ENCODE measurements around the gene SAMD5.

SAMD5 gene

GRCh38 chr6:147553099-147553498 lies 44.6 kb downstream of the SAMD5 start:
- Histone ChIP-seq H4K20me1 (no peaks in the 10 kb centered on the region), H3K9me3 (replicated peaks in 1 of 11) (no peaks in the 10 kb centered on the region), H3K36me3 (no peaks in the 10 kb centered on the region), H3K9ac (no peak overlapping the region), H3K27me3 (no peaks in the 10 kb centered on the region), H3K27ac (no peak overlapping the region), H3K4me3 (no peak overlapping the region), H3K4me2 (no peak overlapping the region), H3K4me1 (no peaks in the 10 kb centered on the region)
- no peak for TF ChIP-seq Cebpa-rat (IDR thresholded peaks at IDR 0.05)

GRCh38 chr6:147554281-147554680 lies 45.8 kb downstream of the SAMD5 start:
- TF ChIP-seq Cebpa-rat (IDR thresholded peaks at IDR 0.05) = no peak
- no peaks in the 10 kb centered on the region for H4K20me1 ChIP-seq
- H3K4me1 ChIP-seq = no peaks in the 10 kb centered on the region
- H3K4me3 ChIP-seq = no peak overlapping the region
- no peak overlapping the region for H3K4me2 ChIP-seq
- no peak overlapping the region for H3K9ac ChIP-seq
- no peak overlapping the region for H3K27ac ChIP-seq
- H3K36me3 ChIP-seq = no peaks in the 10 kb centered on the region
- H3K27me3 ChIP-seq = no peaks in the 10 kb centered on the region
- H3K9me3 ChIP-seq (replicated peaks in 1 of 11) = no peaks in the 10 kb centered on the region

- TF ChIP-seq Cebpa-rat (IDR thresholded peaks at IDR 0.05) = no peak
- H3K4me3 ChIP-seq = no peak overlapping the region
Observed at GRCh38 chr6:147559006-147559405, 50.5 kb downstream of the SAMD5 start.

GRCh38 chr6:147560670-147561069 lies 52.2 kb downstream of the SAMD5 start:
- H3K9ac ChIP-seq = no peak overlapping the region
- TF ChIP-seq Cebpa-rat (IDR thresholded peaks at IDR 0.05) = no peak
- H3K36me3 ChIP-seq = no peaks in the 10 kb centered on the region
- no peak overlapping the region for H3K4me3 ChIP-seq
- H4K20me1 ChIP-seq = no peaks in the 10 kb centered on the region
- H3K27ac ChIP-seq = no peak overlapping the region
- H3K4me1 ChIP-seq = peaks cover 0 to 13% (median 2%) of the 10 kb centered on the region in 10 experiments; a peak in 5 of 20 replicates
- no peaks in the 10 kb centered on the region for H3K27me3 ChIP-seq
- H3K9me3 ChIP-seq (replicated peaks in 1 of 11) = no peaks in the 10 kb centered on the region
- H3K4me2 ChIP-seq = no peak overlapping the region

More at GRCh38 chr6:147559006-147559405, 50.5 kb downstream of the SAMD5 start:
- Histone ChIP-seq H3K9me3 (replicated peaks in 1 of 11) (no peaks in the 10 kb centered on the region), H3K36me3 (no peaks in the 10 kb centered on the region), H4K20me1 (no peaks in the 10 kb centered on the region), H3K4me1 (peaks cover 0 to 13% (median 2%) of the 10 kb centered on the region in 10 experiments; a peak in 5 of 20 replicates), H3K27ac (no peak overlapping the region), H3K4me2 (no peak overlapping the region), H3K27me3 (no peaks in the 10 kb centered on the region), H3K9ac (no peak overlapping the region)

GRCh38 chr6:147561726-147562125 lies 53.2 kb downstream of the SAMD5 start:
- no peaks in the 10 kb centered on the region for H3K36me3 ChIP-seq
- no peak for TF ChIP-seq Cebpa-rat (IDR thresholded peaks at IDR 0.05)

GRCh38 chr6:147563472-147563871 lies 55.0 kb downstream of the SAMD5 start:
- no peaks in the 10 kb centered on the region for H3K27me3 ChIP-seq
- no peak overlapping the region for H3K4me3 ChIP-seq
- no peak overlapping the region for H3K4me2 ChIP-seq
- H3K27ac ChIP-seq = no peak overlapping the region
- H3K36me3 ChIP-seq = no peaks in the 10 kb centered on the region
- H3K4me1 ChIP-seq = peaks cover 0 to 17% (median 12%) of the 10 kb centered on the region in 10 experiments; a peak in 14 of 20 replicates
- no peaks in the 10 kb centered on the region for H4K20me1 ChIP-seq
- no peak overlapping the region for H3K9ac ChIP-seq
- no peaks in the 10 kb centered on the region for H3K9me3 ChIP-seq (replicated peaks in 1 of 11)
- TF ChIP-seq Cebpa-rat (IDR thresholded peaks at IDR 0.05) = no peak

More at GRCh38 chr6:147561726-147562125, 53.2 kb downstream of the SAMD5 start:
- no peaks in the 10 kb centered on the region for H3K9me3 ChIP-seq (replicated peaks in 1 of 11)
- H3K4me1 ChIP-seq = peaks cover 0 to 13% (median 6%) of the 10 kb centered on the region in 10 experiments; a peak in 10 of 20 replicates
- H3K27ac ChIP-seq = no peak overlapping the region
- no peak overlapping the region for H3K9ac ChIP-seq
- no peaks in the 10 kb centered on the region for H3K27me3 ChIP-seq
- H4K20me1 ChIP-seq = no peaks in the 10 kb centered on the region
- H3K4me3 ChIP-seq = no peak overlapping the region
- peak overlapping the region in 7 of 11 experiments; percentile 5 to 39 (median 27); a peak in 11 of 22 replicates for H3K4me2 ChIP-seq

- Histone ChIP-seq H3K36me3 (no peaks in the 10 kb centered on the region), H3K9ac (no peak overlapping the region), H3K9me3 (replicated peaks in 1 of 11) (no peaks in the 10 kb centered on the region), H3K4me2 (no peak overlapping the region), H3K27me3 (no peaks in the 10 kb centered on the region), H4K20me1 (no peaks in the 10 kb centered on the region), H3K4me1 (peaks cover 0 to 17% (median 12%) of the 10 kb centered on the region in 10 experiments; a peak in 14 of 20 replicates), H3K4me3 (no peak overlapping the region), H3K27ac (no peak overlapping the region)
- TF ChIP-seq Cebpa-rat (IDR thresholded peaks at IDR 0.05) = no peak
Observed at GRCh38 chr6:147564556-147564955, 56.1 kb downstream of the SAMD5 start.

- Histone ChIP-seq H3K27me3 (no peaks in the 10 kb centered on the region), H3K4me2 (peak overlapping the region in 2 of 11 experiments; percentile 37 to 59; a peak in 2 of 22 replicates)
- no peak for TF ChIP-seq Cebpa-rat (IDR thresholded peaks at IDR 0.05)
Observed at GRCh38 chr6:147566244-147566898, 57.9 kb downstream of the SAMD5 start.

GRCh38 chr6:147567141-147567805 lies 58.8 kb downstream of the SAMD5 start:
- Histone ChIP-seq H4K20me1 (no peaks in the 10 kb centered on the region), H3K9ac (no peak overlapping the region), H3K36me3 (no peaks in the 10 kb centered on the region), H3K4me2 (peak overlapping the region in 7 of 11 experiments; percentile 6 to 59 (median 38); a peak in 9 of 22 replicates), H3K27ac (no peak overlapping the region), H3K4me1 (peaks cover 0 to 17% (median 6%) of the 10 kb centered on the region in 10 experiments; a peak in 9 of 20 replicates), H3K4me3 (no peak overlapping the region), H3K9me3 (replicated peaks in 1 of 11) (no peaks in the 10 kb centered on the region), H3K27me3 (no peaks in the 10 kb centered on the region)
- peak in 2 of 11 experiments; percentile 47 to 51; a peak in 2 of 22 replicates for TF ChIP-seq Cebpa-rat (IDR thresholded peaks at IDR 0.05)

More at GRCh38 chr6:147566244-147566898, 57.9 kb downstream of the SAMD5 start:
- H3K4me3 ChIP-seq = no peak overlapping the region
- no peaks in the 10 kb centered on the region for H3K9me3 ChIP-seq (replicated peaks in 1 of 11)
- no peak overlapping the region for H3K9ac ChIP-seq
- H3K36me3 ChIP-seq = no peaks in the 10 kb centered on the region
- H4K20me1 ChIP-seq = no peaks in the 10 kb centered on the region
- H3K27ac ChIP-seq = no peak overlapping the region
- peaks cover 0 to 17% (median 10%) of the 10 kb centered on the region in 10 experiments; a peak in 14 of 20 replicates for H3K4me1 ChIP-seq

Measured in BLaER1 treated with 17β-estradiol and CSF1 and Interleukin-3, amounts not matched to agents 10 nM and 100 nM (cell line).